H9 (cell line): ENCODE data around the gene OR6V1. TPM values are rescaled to one million over a fixed set of nuclear protein-coding genes. Genes with fewer than 3 reads are reported as not detected.
"Not testable (repeated sequence)": the region's sequence is repeated elsewhere in the genome, so short reads cannot be mapped to it uniquely, and the experiment has no call there.

Experiments
- DNase-seq: peaks from one replicate; pipeline ENCODE4 v3.0.0-alpha.2; 2017
- H2AFZ ChIP-seq: one replicate; pipeline ENCODE4 v1.6.1; 2013; ENCODE audit warnings: mild to moderate bottlenecking, low read length, control low read depth, moderate library complexity
- H2AK5ac ChIP-seq: 2 replicates; pipeline ENCODE4 v1.6.1; 2013; ENCODE audit warnings: low read length, control low read depth, mixed read lengths; ENCODE audit not compliant: insufficient read length
- H2BK120ac ChIP-seq: one replicate; pipeline ENCODE4 v1.6.1; 2013; ENCODE audit warnings: low read depth, mild to moderate bottlenecking, low read length, control low read depth, inconsistent platforms; ENCODE audit not compliant: poor library complexity, severe bottlenecking
- H2BK12ac ChIP-seq: 2 replicates; pipeline ENCODE4 v1.6.1; 2013; ENCODE audit warnings: low read length, control low read depth, mixed read lengths, low read depth; ENCODE audit not compliant: insufficient read length
- H2BK15ac ChIP-seq: 2 replicates; pipeline ENCODE4 v1.6.1; 2013; ENCODE audit warnings: low read depth, low read length, control low read depth
- H2BK20ac ChIP-seq: one replicate; pipeline ENCODE4 v1.6.1; 2013; ENCODE audit warnings: low read depth, mild to moderate bottlenecking, low read length, control low read depth, inconsistent platforms; ENCODE audit not compliant: poor library complexity, severe bottlenecking
- H2BK5ac ChIP-seq: 2 replicates; pipeline ENCODE4 v1.6.1; 2013; ENCODE audit warnings: low read length, control low read depth, mixed read lengths; ENCODE audit not compliant: insufficient read length
- H3K14ac ChIP-seq: 2 replicates; pipeline ENCODE4 v1.6.1; 2013; ENCODE audit warnings: low read length, control low read depth; ENCODE audit not compliant: insufficient read depth
- H3K18ac ChIP-seq: 2 replicates; pipeline ENCODE4 v1.6.1; 2013; ENCODE audit warnings: low read depth, mild to moderate bottlenecking, mixed read lengths, low read length, control low read depth; ENCODE audit not compliant: insufficient read length
- H3K23ac ChIP-seq: 2 replicates; pipeline ENCODE4 v1.6.1; 2013; ENCODE audit warnings: low read length, control low read depth, mixed read lengths, low read depth; ENCODE audit not compliant: insufficient read length
- H3K23me2 ChIP-seq: 2 replicates; pipeline ENCODE4 v1.6.1; 2013; ENCODE audit warnings: low read depth, mild to moderate bottlenecking, mixed read lengths, low read length, control low read depth; ENCODE audit not compliant: insufficient read length, poor library complexity, severe bottlenecking
- H3K27ac ChIP-seq: 2 replicates; pipeline ENCODE4 v1.5.1; 2013; ENCODE audit warnings: low read length, control low read depth, mixed read lengths, low read depth; ENCODE audit not compliant: insufficient read length
- H3K27me3 ChIP-seq: 2 replicates; pipeline ENCODE4 v1.6.1; 2013; ENCODE audit warnings: low read length, control low read depth, inconsistent platforms; ENCODE audit not compliant: insufficient read depth
- H3K4ac ChIP-seq: 2 replicates; pipeline ENCODE4 v1.6.1; 2013; ENCODE audit warnings: low read depth, mild to moderate bottlenecking, control low read depth, inconsistent platforms, low read length, moderate library complexity
- H3K4me1 ChIP-seq: 2 replicates; pipeline ENCODE4 v1.6.1; 2013; ENCODE audit warnings: low read length, control low read depth, inconsistent platforms; ENCODE audit not compliant: insufficient read depth
- H3K4me2 ChIP-seq: 2 replicates; pipeline ENCODE4 v1.6.1; 2013; ENCODE audit warnings: low read length, control low read depth, mixed read lengths; ENCODE audit not compliant: insufficient read length, insufficient read depth
- H3K56ac ChIP-seq: 2 replicates; pipeline ENCODE4 v1.6.1; 2013; ENCODE audit warnings: low read depth, mild to moderate bottlenecking, mixed read lengths, low read length, control low read depth; ENCODE audit not compliant: insufficient read length
- H3K79me1 ChIP-seq: 2 replicates; pipeline ENCODE4 v1.6.1; 2013; ENCODE audit warnings: low read depth, mild to moderate bottlenecking, moderate library complexity, low read length, control low read depth, inconsistent platforms; ENCODE audit not compliant: insufficient read depth, poor library complexity, severe bottlenecking
- H3K79me2 ChIP-seq: 2 replicates; pipeline ENCODE4 v1.6.1; 2013; ENCODE audit warnings: low read length, control low read depth, inconsistent platforms; ENCODE audit not compliant: insufficient read depth
- H3K9ac ChIP-seq: 2 replicates; pipeline ENCODE4 v1.6.1; 2013; ENCODE audit warnings: low read length, control low read depth, mixed read lengths; ENCODE audit not compliant: insufficient read length; ENCODE audit errors: extremely low read depth
- H3K9me3 ChIP-seq: one replicate; pipeline ENCODE4 v1.6.1; 2013; ENCODE audit warnings: low read depth, low read length, inconsistent platforms; ENCODE audit not compliant: control insufficient read depth
- H3T11ph ChIP-seq: one replicate; pipeline ENCODE4 v1.6.1; 2013; ENCODE audit warnings: mild to moderate bottlenecking, low read length, control low read depth, inconsistent platforms
- H4K20me1 ChIP-seq: one replicate; pipeline ENCODE4 v1.6.1; 2013; ENCODE audit not compliant: control insufficient read depth, insufficient read length, insufficient read depth
- H4K5ac ChIP-seq: 2 replicates; pipeline ENCODE4 v1.6.1; 2013; ENCODE audit warnings: low read depth, mild to moderate bottlenecking, mixed read lengths, low read length, control low read depth; ENCODE audit not compliant: insufficient read length
- H4K8ac ChIP-seq: replicated peaks from 2 replicates; pipeline ENCODE4 v1.6.1; 2013; ENCODE audit warnings: low read length, control low read depth, mixed read lengths, low read depth; ENCODE audit not compliant: insufficient read length
- H4K91ac ChIP-seq: 2 replicates; pipeline ENCODE4 v1.6.1; 2013; ENCODE audit warnings: low read depth, mild to moderate bottlenecking, moderate library complexity, mixed read lengths, low read length, control low read depth; ENCODE audit not compliant: insufficient read length
- H3K27ac Mint-ChIP-seq, 3 experiments: 2 replicates in 2 of 3; 3 replicates in 1 of 3; pipeline ENCODE4 v1.8.0; 2020 to 2021; ENCODE audit warnings: mixed read lengths in 3 of 3, mild to moderate bottlenecking in 1 of 3, moderate library complexity in 1 of 3
- H3K27me3 Mint-ChIP-seq: 2 replicates; pipeline ENCODE4 v1.8.0; 2021; ENCODE audit warnings: low read depth, mild to moderate bottlenecking, moderate library complexity, mixed read lengths
- H3K36me3 Mint-ChIP-seq, 3 experiments: 2 replicates in 2 of 3; 3 replicates in 1 of 3; pipeline ENCODE4 v1.8.0; 2020 to 2021; ENCODE audit warnings: low read depth in 3 of 3, mixed read lengths in 3 of 3; ENCODE audit not compliant: insufficient read depth in 1 of 3
- H3K4me1 Mint-ChIP-seq, 2 experiments: 2 replicates each; pipeline ENCODE4 v1.8.0; 2020; ENCODE audit warnings: mixed read lengths in 2 of 2
- H3K4me3 Mint-ChIP-seq, 2 experiments: 2 replicates in 1 of 2; 3 replicates in 1 of 2; pipeline ENCODE4 v1.8.0; 2020 to 2021; ENCODE audit warnings: mild to moderate bottlenecking in 2 of 2, mixed read lengths in 2 of 2, moderate library complexity in 1 of 2
- H3K9me3 Mint-ChIP-seq, 2 experiments: 2 replicates in 1 of 2; 3 replicates in 1 of 2; pipeline ENCODE4 v1.8.0; 2020; ENCODE audit warnings: mild to moderate bottlenecking in 2 of 2, mixed read lengths in 2 of 2, moderate library complexity in 1 of 2
- WGBS: extraction: QIAGEN DNeasy Blood & Tissue Kit; methylation state at CpG from one replicate; pipeline ENCODE4 v1.1.7; 2013; ENCODE audit warnings: missing lambda C conversion rate, low lambda C conversion rate, mixed read lengths; ENCODE audit not compliant: insufficient read length; ENCODE audit errors: extremely low coverage; 5-methylcytosine and 5-hydroxymethylcytosine counted together
- total RNA-seq: library from RNA; stranded (reverse); gene quantifications from 2 replicates; pipeline ENCODE4 v1.2.1, GENCODE V29; 2021
- TF ChIP-seq, protein P1 (sequence below): fragments of 200-600 bp; sonication (generic); conservative IDR thresholded peaks from 3 replicates; pipeline ENCODE4 v1.8.0; 2021; ENCODE audit warnings: antibody characterized with exemption, mild to moderate bottlenecking

OR6V1 gene
- total RNA-seq, 1 experiment from 2014 or later, result not detected

DNA sequence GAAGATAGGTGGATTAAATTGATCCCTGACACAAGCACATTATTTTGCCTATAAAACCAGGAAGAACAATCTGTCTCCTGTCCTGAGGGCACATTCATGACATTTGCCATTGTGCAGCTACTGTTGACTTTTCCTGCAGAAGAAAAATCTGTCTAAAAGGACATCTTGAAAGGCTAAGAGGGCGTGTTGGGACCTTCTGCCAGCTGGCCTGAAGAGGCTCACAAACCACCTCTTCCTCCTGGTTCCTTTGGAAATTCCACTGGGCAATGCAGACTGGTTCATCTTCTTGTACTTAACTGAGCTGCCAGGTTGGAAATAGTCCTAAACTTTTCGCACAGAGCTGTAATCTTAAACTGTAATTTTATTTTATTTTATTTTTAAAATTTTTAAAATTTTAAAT, 44.0 kb downstream of the OR6V1 start:
- DNase-seq, result no peak
- H3K56ac ChIP-seq, result no peak overlapping the region
- H2AFZ ChIP-seq, result no peak overlapping the region
- H4K20me1 ChIP-seq, result no peaks in the 10 kb centered on the region
- TF ChIP-seq, protein P1, sequence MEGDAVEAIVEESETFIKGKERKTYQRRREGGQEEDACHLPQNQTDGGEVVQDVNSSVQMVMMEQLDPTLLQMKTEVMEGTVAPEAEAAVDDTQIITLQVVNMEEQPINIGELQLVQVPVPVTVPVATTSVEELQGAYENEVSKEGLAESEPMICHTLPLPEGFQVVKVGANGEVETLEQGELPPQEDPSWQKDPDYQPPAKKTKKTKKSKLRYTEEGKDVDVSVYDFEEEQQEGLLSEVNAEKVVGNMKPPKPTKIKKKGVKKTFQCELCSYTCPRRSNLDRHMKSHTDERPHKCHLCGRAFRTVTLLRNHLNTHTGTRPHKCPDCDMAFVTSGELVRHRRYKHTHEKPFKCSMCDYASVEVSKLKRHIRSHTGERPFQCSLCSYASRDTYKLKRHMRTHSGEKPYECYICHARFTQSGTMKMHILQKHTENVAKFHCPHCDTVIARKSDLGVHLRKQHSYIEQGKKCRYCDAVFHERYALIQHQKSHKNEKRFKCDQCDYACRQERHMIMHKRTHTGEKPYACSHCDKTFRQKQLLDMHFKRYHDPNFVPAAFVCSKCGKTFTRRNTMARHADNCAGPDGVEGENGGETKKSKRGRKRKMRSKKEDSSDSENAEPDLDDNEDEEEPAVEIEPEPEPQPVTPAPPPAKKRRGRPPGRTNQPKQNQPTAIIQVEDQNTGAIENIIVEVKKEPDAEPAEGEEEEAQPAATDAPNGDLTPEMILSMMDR, result no peak
- no peak overlapping the region for H2BK20ac ChIP-seq
- no peak overlapping the region for H3T11ph ChIP-seq
- no peak overlapping the region for H3K4ac ChIP-seq
- no peak overlapping the region for H3K14ac ChIP-seq
- no peak overlapping the region for H2BK15ac ChIP-seq
- H3K9me3 Mint-ChIP-seq, result peaks cover 19 to 25% of the 10 kb centered on the region in 2 experiments
- no peaks in the 10 kb centered on the region for H3K4me1 Mint-ChIP-seq
- no peak overlapping the region for H3K18ac ChIP-seq
- H3K27ac ChIP-seq, result no peak overlapping the region
- H3K79me1 ChIP-seq, result no peaks in the 10 kb centered on the region
- no peak overlapping the region for H4K5ac ChIP-seq
- no peak overlapping the region for H4K8ac ChIP-seq
- H2BK120ac ChIP-seq, result no peak overlapping the region
- no peaks in the 10 kb centered on the region for H3K27me3 ChIP-seq
- no peaks in the 10 kb centered on the region for H3K9me3 ChIP-seq
- H3K27me3 Mint-ChIP-seq, result no peaks in the 10 kb centered on the region
- no peak overlapping the region for H3K23ac ChIP-seq
- H3K23me2 ChIP-seq, result no peaks in the 10 kb centered on the region
- peaks cover 4 to 10% (median 5%) of the 10 kb centered on the region in 3 experiments; a peak in 5 of 7 replicates for H3K36me3 Mint-ChIP-seq
- H3K4me2 ChIP-seq, result no peak overlapping the region
- no peak overlapping the region for H2BK12ac ChIP-seq
- no peak overlapping the region for H4K91ac ChIP-seq
- no peak overlapping the region for H2AK5ac ChIP-seq
- no peak overlapping the region for H2BK5ac ChIP-seq
- H3K27ac Mint-ChIP-seq, result no peak overlapping the region
- no peaks in the 10 kb centered on the region for H3K79me2 ChIP-seq
- H3K4me3 Mint-ChIP-seq, result no peak overlapping the region
- H3K4me1 ChIP-seq, result no peaks in the 10 kb centered on the region
- no peak overlapping the region for H3K9ac ChIP-seq
- no CpG with 5 or more reads among the region's 2 CpGs for WGBS

- not testable (repeated sequence) for H4K20me1 ChIP-seq, H3K23me2 ChIP-seq, H3K4ac ChIP-seq, H3T11ph ChIP-seq, H4K8ac ChIP-seq, H3K9me3 ChIP-seq, H3K4me1 ChIP-seq, H3K18ac ChIP-seq, H3K14ac ChIP-seq, H2BK12ac ChIP-seq, H4K5ac ChIP-seq, H2AFZ ChIP-seq, H3K79me1 ChIP-seq, H2AK5ac ChIP-seq, H3K56ac ChIP-seq, DNase-seq, H3K23ac ChIP-seq, H3K27me3 ChIP-seq, H3K4me3 Mint-ChIP-seq, H2BK5ac ChIP-seq, H2BK20ac ChIP-seq, H4K91ac ChIP-seq, H2BK120ac ChIP-seq, H2BK15ac ChIP-seq, H3K27me3 Mint-ChIP-seq, H3K4me1 Mint-ChIP-seq, H3K4me2 ChIP-seq, H3K27ac ChIP-seq, H3K27ac Mint-ChIP-seq, H3K9ac ChIP-seq, H3K79me2 ChIP-seq
- H3K36me3 Mint-ChIP-seq, result peaks cover 4 to 10% (median 5%) of the 10 kb centered on the region in 3 experiments; a peak in 5 of 7 replicates
- no CpG with 5 or more reads among the region's 1 CpG for WGBS
- H3K9me3 Mint-ChIP-seq, result peaks cover 19 to 25% of the 10 kb centered on the region in 2 experiments
Observed at GRCh38 chr7:143099579-143099978, 47.4 kb downstream of the OR6V1 start.
